ENCODE measurements around the gene NPAS4. TPM values are rescaled to one million over a fixed set of nuclear protein-coding genes. Genes with fewer than 3 reads are reported as not detected.

NPAS4 gene
- total RNA-seq, 1 donor from 2014 or later = 1.1 TPM

- DNase-seq (ENCODE audit: low spot score in 2 of 2, unreplicated experiment in 2 of 2) = no peak
- peaks cover 2% of the 10 kb centered on the region for H3K4me1 Mint-ChIP-seq
- H3K36me3 Mint-ChIP-seq = no peaks in the 10 kb centered on the region
- TF ChIP-seq CTCF (IDR thresholded peaks at IDR 0.05; ENCODE audit: unreplicated experiment) = no peak
- no peaks in the 10 kb centered on the region for H3K9me3 Mint-ChIP-seq
- no peaks in the 10 kb centered on the region for H3K27me3 Mint-ChIP-seq (ENCODE audit: low read depth)
- no peak overlapping the region for H3K27ac Mint-ChIP-seq
- H3K4me3 Mint-ChIP-seq = no peak overlapping the region
Observed at GRCh38 chr11:66473608-66474515, 53.0 kb downstream of the NPAS4 start.

- Mint-ChIP-seq H3K36me3 (no peaks in the 10 kb centered on the region), H3K9me3 (no peaks in the 10 kb centered on the region), H3K27me3 (ENCODE audit: low read depth) (no peaks in the 10 kb centered on the region), H3K4me3 (no peak overlapping the region), H3K4me1 (peaks cover 10% of the 10 kb centered on the region), H3K27ac (no peak overlapping the region)
- DNase-seq (ENCODE audit: low spot score in 2 of 2, unreplicated experiment in 2 of 2) = no peak
- TF ChIP-seq CTCF (IDR thresholded peaks at IDR 0.05; ENCODE audit: unreplicated experiment) = no peak
Observed at GRCh38 chr11:66475349-66476172, 54.7 kb downstream of the NPAS4 start.

Other genes with a start within 250 kb of the NPAS4 start
- 42.0 to 43.0 TPM (median 42.9 TPM) in 3 replicates for gene KLC2, start 163.3 kb upstream of the NPAS4 start, total RNA-seq
- gene RAB1B, start 152.4 kb upstream of the NPAS4 start, total RNA-seq = 88.6 to 91.8 TPM (median 90.1 TPM) in 3 replicates
- 10.1 to 11.5 TPM (median 10.2 TPM) in 3 replicates for gene CNIH2, start 142.9 kb upstream of the NPAS4 start, total RNA-seq
- gene YIF1A, start 131.9 kb upstream of the NPAS4 start, total RNA-seq = 66.8 to 74.0 TPM (median 71.2 TPM) in 3 replicates
- gene TMEM151A, start 129.1 kb upstream of the NPAS4 start, total RNA-seq = 1.3 to 1.8 TPM (median 1.6 TPM) in 3 replicates
- gene CD248, start 104.0 kb upstream of the NPAS4 start, total RNA-seq = 95.2 to 102 TPM (median 97.9 TPM) in 3 replicates
- 6.7 to 7.1 TPM (median 7.0 TPM) in 3 replicates for gene RIN1, start 84.6 kb upstream of the NPAS4 start, total RNA-seq
- gene BRMS1, start 75.9 kb upstream of the NPAS4 start, total RNA-seq = 25.0 to 27.1 TPM (median 26.5 TPM) in 3 replicates
- gene B4GAT1, start 73.4 kb upstream of the NPAS4 start, total RNA-seq = 28.1 to 30.2 TPM (median 29.5 TPM) in 3 replicates
- 33.0 to 35.9 TPM (median 35.7 TPM) in 3 replicates for gene SLC29A2, start 49.3 kb upstream of the NPAS4 start, total RNA-seq
- 49.0 to 53.1 TPM (median 49.7 TPM) in 3 replicates for gene MRPL11, start 17.8 kb downstream of the NPAS4 start, total RNA-seq
- 17.3 to 18.2 TPM (median 17.9 TPM) in 3 replicates for gene PELI3, start 45.9 kb downstream of the NPAS4 start, total RNA-seq
- gene DPP3, start 59.4 kb downstream of the NPAS4 start, total RNA-seq = 40.8 to 47.2 TPM (median 42.9 TPM) in 3 replicates
- gene BBS1, start 89.6 kb downstream of the NPAS4 start, total RNA-seq = 61.5 to 62.0 TPM (median 61.5 TPM) in 3 replicates
- gene ZDHHC24, start 125.0 kb downstream of the NPAS4 start, total RNA-seq = 13.2 to 14.7 TPM (median 13.7 TPM) in 3 replicates
- 0.11 to 0.13 TPM (median 0.13 TPM) in 3 replicates for gene ACTN3, start 125.9 kb downstream of the NPAS4 start, total RNA-seq
- gene CTSF, start 147.6 kb downstream of the NPAS4 start, total RNA-seq = not detected in 3 replicates
- 0.25 to 0.42 TPM (median 0.41 TPM) in 3 replicates for gene CCDC87, start 172.0 kb downstream of the NPAS4 start, total RNA-seq
- gene CCS, start 172.2 kb downstream of the NPAS4 start, total RNA-seq = 79.8 to 81.4 TPM (median 80.7 TPM) in 3 replicates
- 126 to 135 TPM (median 128 TPM) in 3 replicates for gene RBM14, start 195.6 kb downstream of the NPAS4 start, total RNA-seq
- 240 to 248 TPM (median 242 TPM) in 3 replicates for gene RBM4, start 217.7 kb downstream of the NPAS4 start, total RNA-seq